HepG2 (cell line): ENCODE data around the gene UACA. TPM values are rescaled to one million over a fixed set of nuclear protein-coding genes. Genes with fewer than 3 reads are reported as not detected.

ENCODE experiments used
- ATAC-seq: fragments of 200-7000 bp; cut with Tn5 transposase; 3 replicates; pipeline ENCODE4 v1.9.1; 2020; ENCODE audit warnings: mild to moderate bottlenecking, moderate library complexity
- BruUV-seq: library from RNA; stranded (reverse); fragments of 400-500 nt; replicated peaks from 2 replicates; lab custom pipeline; 2021; lab: Mats Ljungman, UMichigan
- CTCF ChIA-PET: fragments of 300-600 bp; formaldehyde crosslinking; extraction: SDS; loops from one replicate; lab custom pipeline; 2021; ENCODE audit warnings: low total read pairs, inconsistent platforms, low intra/inter-chr PET ratio; lab: Yijun Ruan, JAX
- POLR2A ChIA-PET: fragments of 350-600 bp; sonication (Branson Sonifier 250); formaldehyde crosslinking; loops from one replicate; lab custom pipeline; 2020; ENCODE audit warnings: antibody characterized with exemption, inconsistent platforms; lab: Yijun Ruan, JAX
- DNase-seq: peaks from one replicate; pipeline ENCODE4 v3.0.0-alpha.2; 2015; ENCODE audit warnings: low spot score
- FAIRE-seq: peaks from 3 replicates; lab custom pipeline; 2011; peaks lifted over from hg19 to GRCh38; lab: Jason Lieb, UNC
- H2AFZ ChIP-seq: one replicate; pipeline ENCODE4 v1.6.1; 2011; ENCODE audit warnings: low read length, inconsistent platforms
- H3K27ac ChIP-seq: fragments of 300-600 bp; 3 replicates; pipeline ENCODE4 v1.8.0; 2011; ENCODE audit warnings: mixed run types, mild to moderate bottlenecking, mixed read lengths, low read length, inconsistent platforms; ENCODE audit not compliant: insufficient read depth; ENCODE audit errors: extremely low read length
- H3K27me3 ChIP-seq, 2 experiments: fragments of 200-600 bp in 1 of 2; 2 replicates in 1 of 2; 3 replicates in 1 of 2; pipeline versions ENCODE4 v1.6.0 to v1.8.0; 2011; ENCODE audit warnings: low read length in 2 of 2, mild to moderate bottlenecking in 2 of 2, moderate library complexity in 2 of 2, inconsistent platforms in 1 of 2; ENCODE audit not compliant: insufficient read depth in 2 of 2, control insufficient read depth in 1 of 2
- H3K36me3 ChIP-seq, 2 experiments: fragments of 200-600 bp in 1 of 2; replicated peaks in 1 of 2; 2 replicates in 1 of 2; 3 replicates in 1 of 2; pipeline versions ENCODE4 v1.5.1 to v1.8.0; 2011; ENCODE audit warnings: low read length in 2 of 2, inconsistent platforms in 1 of 2; ENCODE audit not compliant: insufficient read depth in 2 of 2, control insufficient read depth in 1 of 2
- H3K4me1 ChIP-seq: 2 replicates; pipeline ENCODE4 v1.5.1; 2012; ENCODE audit warnings: low read length, inconsistent platforms; ENCODE audit not compliant: insufficient read depth
- H3K4me2 ChIP-seq: 2 replicates; pipeline ENCODE4 v1.6.0; 2011; ENCODE audit warnings: low read depth, low read length, inconsistent platforms
- H3K4me3 ChIP-seq, 3 experiments: fragments of 200-600 bp in 1 of 3; sonication (generic), shearing (Covaris generic) in 1 of 3; replicated peaks in 1 of 3; 2 replicates each; pipeline ENCODE4 v1.5.1; 2011 to 2016; ENCODE audit warnings: low read length in 3 of 3, inconsistent platforms in 2 of 3, low read depth in 2 of 3, mild to moderate bottlenecking in 2 of 3, control low read depth in 1 of 3, mixed read lengths in 1 of 3; ENCODE audit not compliant: insufficient read depth in 1 of 3
- H3K79me2 ChIP-seq: one replicate; pipeline ENCODE4 v1.6.1; 2011; ENCODE audit warnings: low read length, inconsistent platforms; ENCODE audit not compliant: insufficient read depth
- H3K9ac ChIP-seq: 2 replicates; pipeline ENCODE4 v1.6.0; 2011; ENCODE audit warnings: mild to moderate bottlenecking, low read depth, low read length, inconsistent platforms; ENCODE audit not compliant: insufficient read depth
- H3K9me3 ChIP-seq: 2 replicates; pipeline ENCODE4 v1.5.1; 2012; ENCODE audit warnings: mild to moderate bottlenecking, low read length
- H4K20me1 ChIP-seq: 2 replicates; pipeline ENCODE4 v1.6.0; 2011; ENCODE audit warnings: inconsistent platforms, mild to moderate bottlenecking, low read length, moderate library complexity; ENCODE audit not compliant: insufficient read depth
- BATF2 ChIP-seq: sonication (generic); formaldehyde crosslinking; IDR thresholded peaks from 2 replicates; pipeline ENCODE4 v1.8.0; 2022; ENCODE audit warnings: mild to moderate bottlenecking, missing genetic modification reagents, moderate library complexity
- EED ChIP-seq: sonication (generic); formaldehyde crosslinking; IDR thresholded peaks from 2 replicates; pipeline ENCODE4 v1.5.0; 2020; ENCODE audit warnings: mild to moderate bottlenecking, missing genetic modification reagents
- HMGXB3 ChIP-seq: sonication (generic); formaldehyde crosslinking; IDR thresholded peaks from 2 replicates; pipeline ENCODE4 v1.4.0; 2020; ENCODE audit warnings: missing genetic modification reagents, borderline replicate concordance
- HOXA7 ChIP-seq: sonication (generic); formaldehyde crosslinking; IDR thresholded peaks from 2 replicates; pipeline ENCODE4 v1.8.1; 2022; ENCODE audit warnings: mild to moderate bottlenecking, missing genetic modification reagents, moderate library complexity
- MATR3 ChIP-seq: sonication (generic); formaldehyde crosslinking; IDR thresholded peaks from 2 replicates; pipeline ENCODE4 v1.4.0; 2020; ENCODE audit warnings: missing genetic modification reagents
- MTA1 ChIP-seq: sonication (generic); formaldehyde crosslinking; IDR thresholded peaks from 2 replicates; pipeline ENCODE4 v1.4.0; 2020; ENCODE audit warnings: missing genetic modification reagents, mild to moderate bottlenecking, borderline replicate concordance
- NONO ChIP-seq, 2 experiments: fragments of 450-650 bp in 1 of 2; sonication (generic) in 1 of 2; formaldehyde crosslinking in 1 of 2; IDR thresholded peaks in 1 of 2; conservative IDR thresholded peaks in 1 of 2; 2 replicates each; pipeline versions ENCODE4 v1.6.1 to v1.8.0; 2017 to 2022; ENCODE audit warnings: mild to moderate bottlenecking in 1 of 2, missing genetic modification reagents in 1 of 2, moderate library complexity in 1 of 2
- PHF20 ChIP-seq: sonication (generic); formaldehyde crosslinking; IDR thresholded peaks from 2 replicates; pipeline ENCODE4 v1.5.0; 2020; ENCODE audit warnings: mild to moderate bottlenecking, missing genetic modification reagents
- SIN3A ChIP-seq: IDR thresholded peaks from 2 replicates; pipeline ENCODE4 v1.6.1; 2011; ENCODE audit warnings: low read depth, mild to moderate bottlenecking, control low read depth, low read length, borderline replicate concordance
- SP2 ChIP-seq: sonication (generic); formaldehyde crosslinking; IDR thresholded peaks from 2 replicates; pipeline ENCODE4 v1.5.1; 2020; ENCODE audit warnings: mild to moderate bottlenecking, missing genetic modification reagents
- SPEN ChIP-seq: sonication (generic); formaldehyde crosslinking; IDR thresholded peaks from 2 replicates; pipeline ENCODE4 v1.5.1; 2020; ENCODE audit warnings: low read depth, mild to moderate bottlenecking, missing genetic modification reagents
- WIZ ChIP-seq: sonication (generic); formaldehyde crosslinking; IDR thresholded peaks from 2 replicates; pipeline ENCODE4 v1.5.1; 2020; ENCODE audit warnings: mild to moderate bottlenecking, missing genetic modification reagents
- ZBTB20 ChIP-seq: sonication (generic); formaldehyde crosslinking; IDR thresholded peaks from 2 replicates; pipeline ENCODE4 v1.8.1; 2023; ENCODE audit warnings: missing genetic modification reagents, low read depth, mild to moderate bottlenecking, borderline replicate concordance
- ZMAT3 ChIP-seq: sonication (generic); formaldehyde crosslinking; conservative IDR thresholded peaks from 2 replicates; pipeline ENCODE4 v1.7.0; 2021; ENCODE audit warnings: missing genetic modification reagents
- ZNF691 ChIP-seq: sonication (generic); formaldehyde crosslinking; IDR thresholded peaks from 2 replicates; pipeline ENCODE4 v1.4.0; 2020; ENCODE audit warnings: missing genetic modification reagents, low read depth, mild to moderate bottlenecking, borderline replicate concordance
- ZNF761 ChIP-seq: sonication (generic); formaldehyde crosslinking; conservative IDR thresholded peaks from 2 replicates; pipeline ENCODE4 v1.4.0; 2020; ENCODE audit warnings: mild to moderate bottlenecking, missing genetic modification reagents
- ZNF816 ChIP-seq: sonication (generic); formaldehyde crosslinking; IDR thresholded peaks from 2 replicates; pipeline ENCODE4 v1.8.0; 2022; ENCODE audit warnings: missing genetic modification reagents, mild to moderate bottlenecking, borderline replicate concordance
- ZNF879 ChIP-seq: sonication (generic); formaldehyde crosslinking; IDR thresholded peaks from 2 replicates; pipeline ENCODE4 v1.8.1; 2023; ENCODE audit warnings: missing genetic modification reagents
- WGBS: methylation state at CpG from one replicate; pipeline ENCODE4 v1.1.6; 2017; ENCODE audit warnings: low lambda C conversion rate; 5-methylcytosine and 5-hydroxymethylcytosine counted together
- in situ Hi-C: cut with HindIII; loops from 2 replicates; pipeline ENCODE4 v1.10.0; 2017; ENCODE audit warnings: low pct_unique_long_range_greater_than_20kb; ENCODE audit not compliant: extremely low pct_ligation_motif_present
- intact Hi-C: fragments of 100-400 bp; cut with micrococcal nuclease; formaldehyde crosslinking; loops from one replicate; pipeline ENCODE4 v1.10.0; 2022; ENCODE audit not compliant: unreplicated experiment
- polyA plus RNA-seq, 8 experiments: library from polyadenylated mRNA; depleted of rRNA in 3 of 8; stranded (reverse) in 7 of 8; unstranded in 1 of 8; fragments of >200 nt; fragmentation: Illumina TruSeq in 4 of 8; extraction: Trizol in 4 of 8; gene quantifications; 2 replicates each; pipeline versions ENCODE4 v1.2.1 to v1.2.3, GENCODE V29; 2011 to 2016; ENCODE audit warnings: low read depth in 4 of 8, missing spikeins in 1 of 8, mixed read lengths in 1 of 8; ENCODE audit not compliant: insufficient read depth in 1 of 8
- total RNA-seq, 5 experiments: library from RNA; depleted of rRNA; stranded (reverse); fragments of >200 nt; fragmentation: Illumina TruSeq; extraction: Trizol; gene quantifications; 2 replicates each; pipeline ENCODE4 v1.2.3, GENCODE V29; 2016; ENCODE audit warnings: low read depth in 1 of 5

Gene UACA
- total and polyA plus RNA-seq, 2 of the 13 experiments (the other 11 are each of a cell fraction or from before 2014, with no cell fraction given): 17.8 to 39.2 TPM

- H3K27ac ChIP-seq: no peak overlapping the region
- TF ChIP-seq EED (CRISPR knock-in tag) (no peak), SP2 (CRISPR knock-in tag) (no peak), WIZ (CRISPR knock-in tag) (no peak), HOXA7 (CRISPR knock-in tag) (no peak), SPEN (no peak), ZNF879 (CRISPR knock-in tag) (no peak), ZNF691 (CRISPR knock-in tag) (no peak), ZNF761 (CRISPR knock-in tag) (no peak), HMGXB3 (CRISPR knock-in tag) (no peak), SIN3A (no peak), PHF20 (CRISPR knock-in tag) (no peak), ZBTB20 (CRISPR knock-in tag) (no peak), ZNF816 (CRISPR knock-in tag) (no peak), BATF2 (no peak), ZMAT3 (no peak), NONO (IDR thresholded peaks at IDR 0.05) (no peak), NONO (CRISPR knock-in tag; conservative IDR thresholded peaks at IDR 0.05) (no peak), MTA1 (CRISPR knock-in tag) (no peak), MATR3 (no peak)
- TF ChIP-seq, all 625 proteins: peak for 0
- CTCF ChIA-PET: no interaction called here
- H3K9ac ChIP-seq: no peak overlapping the region
- H3K79me2 ChIP-seq: no peaks in the 10 kb centered on the region
- H3K4me3 ChIP-seq: no peak overlapping the region
- H3K4me2 ChIP-seq: no peak overlapping the region
- no peaks in the 10 kb centered on the region for H3K36me3 ChIP-seq
- in situ Hi-C loops: no loop called here
- BruUV-seq: no TSS peak
- no peaks in the 10 kb centered on the region for H3K9me3 ChIP-seq
- DNase-seq (no peak), FAIRE-seq (no peak), ATAC-seq (no peak)
- H4K20me1 ChIP-seq: no peaks in the 10 kb centered on the region
- POLR2A ChIA-PET: no interaction called here
- intact Hi-C loops: no loop called here
- H3K27me3 ChIP-seq: no peaks in the 10 kb centered on the region
- H3K4me1 ChIP-seq: peaks cover 36% of the 10 kb centered on the region
- 81% methylated on average over 9 of the region's 9 CpGs for WGBS
- H2AFZ ChIP-seq: no peak overlapping the region
Measured at GRCh38 chr15:70615435-70616310, 147.7 kb downstream of the UACA start.
